HCT116 (cell line): Measurements from ENCODE around the gene GRB10. TPM values are rescaled to one million over a fixed set of nuclear protein-coding genes. Genes with fewer than 3 reads are reported as not detected.

Source experiments
- ATAC-seq: fragments of 200-7000 bp; cut with Tn5 transposase; 2 replicates; pipeline ENCODE4 v1.9.1; 2020; ENCODE audit warnings: mild to moderate bottlenecking, moderate library complexity
- BruUV-seq: library from RNA; stranded (reverse); fragments of 400-500 nt; replicated peaks from 2 replicates; lab custom pipeline; 2021; lab: Mats Ljungman, UMichigan
- CTCF ChIA-PET: fragments of 300-600 bp; sonication (Branson Sonifier 250); formaldehyde crosslinking; loops from one replicate; lab custom pipeline; 2021; ENCODE audit warnings: antibody characterized with exemption; lab: Charles Lee
- POLR2A ChIA-PET: fragments of 300-600, 350-600 bp; sonication (Branson Sonifier 250); formaldehyde crosslinking; loops from one replicate; lab custom pipeline; 2021; ENCODE audit warnings: antibody characterized with exemption; lab: Charles Lee
- RAD21 ChIA-PET, 2 experiments: fragments of 300-600 bp; sonication (Branson Sonifier 250); formaldehyde crosslinking; loops; one replicate each; lab custom pipeline; 2023; ENCODE audit warnings: low total read pairs in 2 of 2; ENCODE audit not compliant: uncharacterized antibody in 2 of 2, unreplicated experiment in 2 of 2, low non-redundant PET in 1 of 2; lab: Charles Lee
- DNase-seq: peaks from one replicate; pipeline ENCODE4 v3.0.0-alpha.2; 2010; ENCODE audit warnings: low read depth, low spot score
- H2AFZ ChIP-seq: fragments of 200-600 bp; shearing (Covaris generic), sonication (generic); 2 replicates; pipeline ENCODE4 v1.6.1; 2017; ENCODE audit warnings: low read depth, mixed run types, mixed read lengths, antibody characterized with exemption, low read length; ENCODE audit not compliant: poor library complexity, severe bottlenecking
- H3K27ac ChIP-seq: 2 replicates; pipeline ENCODE4 v1.5.1; 2012; ENCODE audit warnings: low read depth, low read length
- H3K27me3 ChIP-seq: fragments of 200-600 bp; sonication (generic); 2 replicates; pipeline ENCODE4 v1.6.1; 2016; ENCODE audit warnings: mixed run types, low read length, mixed read lengths; ENCODE audit not compliant: insufficient read depth
- H3K36me3 ChIP-seq, 2 experiments: fragments of 200-500 bp in 1 of 2; fragments of 200-600 bp in 1 of 2; sonication (Bioruptor generic) in 1 of 2; sonication (generic) in 1 of 2; 2 replicates each; pipeline versions ENCODE4 v1.5.1 to v1.6.1; 2014 to 2016; ENCODE audit warnings: low read length in 2 of 2, inconsistent platforms in 1 of 2, mixed read lengths in 1 of 2, mixed run types in 1 of 2; ENCODE audit not compliant: insufficient read depth in 2 of 2, control insufficient read depth in 1 of 2
- H3K4me1 ChIP-seq, 2 experiments: fragments of 200-600 bp in 1 of 2; sonication (generic) in 1 of 2; 2 replicates each; pipeline versions ENCODE4 v1.5.1 to v1.6.1; 2012 to 2017; ENCODE audit warnings: low read length in 2 of 2, inconsistent platforms in 1 of 2, mild to moderate bottlenecking in 1 of 2, mixed read lengths in 1 of 2, mixed run types in 1 of 2, moderate library complexity in 1 of 2; ENCODE audit not compliant: insufficient read depth in 2 of 2, control insufficient read depth in 1 of 2
- H3K4me2 ChIP-seq: fragments of 200-600 bp; sonication (generic); 2 replicates; pipeline ENCODE4 v1.6.1; 2017; ENCODE audit warnings: mixed run types, low read length, mixed read lengths
- H3K4me3 ChIP-seq, 2 experiments: fragments of 200-600 bp in 1 of 2; sonication (generic) in 1 of 2; replicated peaks in 1 of 2; 2 replicates each; pipeline ENCODE4 v1.5.1; 2011 to 2016; ENCODE audit warnings: low read length in 2 of 2, control low read depth in 1 of 2, low read depth in 1 of 2, mild to moderate bottlenecking in 1 of 2, mixed read lengths in 1 of 2, mixed run types in 1 of 2
- H3K79me2 ChIP-seq: fragments of 200-600 bp; sonication (generic); 2 replicates; pipeline ENCODE4 v1.6.1; 2017; ENCODE audit warnings: mild to moderate bottlenecking, mixed run types, low read length, moderate library complexity, mixed read lengths; ENCODE audit not compliant: insufficient read depth
- H3K9ac ChIP-seq: fragments of 200-600 bp; sonication (generic); 2 replicates; pipeline ENCODE4 v1.6.1; 2016; ENCODE audit warnings: low read length, mixed read lengths
- H3K9me2 ChIP-seq: fragments of 200-600 bp; sonication (generic), shearing (Covaris generic); 2 replicates; pipeline ENCODE4 v1.6.1; 2017; ENCODE audit warnings: mixed run types, mild to moderate bottlenecking, moderate library complexity; ENCODE audit not compliant: insufficient read depth
- H3K9me3 ChIP-seq, 2 experiments: fragments of 200-500 bp in 1 of 2; fragments of 200-600 bp in 1 of 2; sonication (Bioruptor generic) in 1 of 2; sonication (generic) in 1 of 2; 2 replicates each; pipeline ENCODE4 v1.6.1; 2014 to 2017; ENCODE audit warnings: low read length in 2 of 2, mixed read lengths in 2 of 2, inconsistent platforms in 1 of 2, low read depth in 1 of 2, mild to moderate bottlenecking in 1 of 2, mixed run types in 1 of 2, moderate library complexity in 1 of 2; ENCODE audit not compliant: control insufficient read depth in 1 of 2, insufficient read depth in 1 of 2
- H4K20me1 ChIP-seq: fragments of 200-600 bp; sonication (generic), shearing (Covaris generic); 2 replicates; pipeline ENCODE4 v1.6.1; 2017; ENCODE audit warnings: mixed run types, mild to moderate bottlenecking, moderate library complexity; ENCODE audit not compliant: insufficient read depth
- ATF3 ChIP-seq: IDR thresholded peaks from 2 replicates; pipeline ENCODE4 v1.6.1; 2012
- CBX3 ChIP-seq: IDR thresholded peaks from 2 replicates; pipeline ENCODE4 v1.6.1; 2012; ENCODE audit warnings: low read depth
- CEBPB ChIP-seq: IDR thresholded peaks from 2 replicates; pipeline ENCODE4 v1.6.1; 2012; ENCODE audit warnings: low read depth
- EGR1 ChIP-seq: IDR thresholded peaks from 2 replicates; pipeline ENCODE4 v1.6.1; 2012; ENCODE audit warnings: low read depth
- ELF1 ChIP-seq: IDR thresholded peaks from 2 replicates; pipeline ENCODE4 v1.6.1; 2012; ENCODE audit warnings: low read depth, borderline replicate concordance
- EZH2 ChIP-seq: fragments of 200-600 bp; sonication (generic); IDR thresholded peaks from 2 replicates; pipeline ENCODE4 v1.6.1; 2017; ENCODE audit warnings: antibody characterized with exemption, mixed run types
- FOSL1 ChIP-seq: IDR thresholded peaks from 2 replicates; pipeline ENCODE4 v1.6.1; 2012; ENCODE audit warnings: low read depth
- JUND ChIP-seq: IDR thresholded peaks from 2 replicates; pipeline ENCODE4 v1.6.1; 2012
- POLR2A ChIP-seq: IDR thresholded peaks from 2 replicates; pipeline ENCODE4 v1.7.0; 2011; ENCODE audit warnings: borderline replicate concordance; ENCODE audit not compliant: insufficient read depth, insufficient read length; ENCODE audit errors: extremely low read depth
- POLR2AphosphoS5 ChIP-seq: IDR thresholded peaks from 2 replicates; pipeline ENCODE4 v1.6.1; 2011; ENCODE audit warnings: mild to moderate bottlenecking, low read depth, low read length, moderate library complexity
- REST ChIP-seq: IDR thresholded peaks from 2 replicates; pipeline ENCODE4 v1.6.1; 2012; ENCODE audit warnings: low read depth
- SIN3A ChIP-seq: IDR thresholded peaks from 2 replicates; pipeline ENCODE4 v1.6.1; 2012; ENCODE audit warnings: low read depth
- SP1 ChIP-seq: IDR thresholded peaks from 2 replicates; pipeline ENCODE4 v1.6.1; 2012; ENCODE audit warnings: low read depth
- TCF7L2 ChIP-seq: IDR thresholded peaks from 2 replicates; pipeline ENCODE4 v1.7.0; 2011; ENCODE audit warnings: borderline replicate concordance, inconsistent platforms; ENCODE audit not compliant: insufficient read depth, insufficient read length; ENCODE audit errors: extremely low read depth
- ZFX ChIP-seq: fragments of 450-650 bp; IDR thresholded peaks from 2 replicates; pipeline ENCODE4 v1.6.1; 2017
- ZNF274 ChIP-seq: fragments of 200-500 bp; sonication (Bioruptor generic); IDR thresholded peaks from 2 replicates; pipeline ENCODE4 v1.6.1; 2014; ENCODE audit warnings: mild to moderate bottlenecking, low read depth, low read length, inconsistent platforms
- intact Hi-C: fragments of 100-400 bp; cut with micrococcal nuclease; formaldehyde crosslinking; loops from 2 replicates; pipeline ENCODE4 v1.10.0; 2022
- total RNA-seq: library from RNA; stranded (reverse); gene quantifications from one replicate; pipeline ENCODE4 v1.2.1, GENCODE V29; 2021; ENCODE audit not compliant: unreplicated experiment
- TF ChIP-seq, protein P1 (sequence below): IDR thresholded peaks from 2 replicates; pipeline ENCODE4 v1.6.1; 2011; ENCODE audit warnings: mild to moderate bottlenecking, low read length, moderate library complexity; ENCODE audit not compliant: insufficient replicate concordance; ENCODE audit errors: extremely low read depth

Gene GRB10
- total RNA-seq, 1 experiment from 2014 or later: 37.3 TPM

DNA sequence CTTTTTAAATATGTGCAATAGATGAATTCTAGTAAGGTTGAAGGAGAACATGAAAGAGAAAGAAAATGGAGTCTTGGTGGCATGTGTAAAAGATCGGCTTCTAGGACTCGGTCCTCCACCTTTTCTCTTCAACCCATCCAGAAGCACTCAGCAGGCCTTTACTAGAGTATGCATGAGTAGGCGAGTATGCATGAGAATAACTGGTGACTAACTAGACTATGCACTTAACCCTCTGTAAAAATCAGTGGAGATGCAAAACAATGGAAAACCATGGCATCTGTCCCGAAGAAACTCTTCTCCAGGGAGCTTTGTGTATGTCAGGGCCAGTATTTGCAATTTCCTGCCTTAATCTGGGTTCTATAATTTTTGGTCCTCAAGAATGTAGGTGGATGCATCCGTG lies 40.0 kb upstream of the GRB10 start:
- Histone ChIP-seq H3K27ac (no peak overlapping the region), H4K20me1 (no peaks in the 10 kb centered on the region), H3K4me3 (no peak overlapping the region), H3K9me3 (no peaks in the 10 kb centered on the region), H3K27me3 (no peaks in the 10 kb centered on the region), H3K4me2 (no peak overlapping the region), H3K4me1 (peaks cover 9 to 18% of the 10 kb centered on the region in 2 experiments), H3K9ac (no peak overlapping the region), H2AFZ (no peak overlapping the region), H3K9me2 (no peaks in the 10 kb centered on the region), H3K79me2 (no peaks in the 10 kb centered on the region), H3K36me3 (no peaks in the 10 kb centered on the region)
- CTCF ChIA-PET: no interaction called here
- DNase-seq (no peak), ATAC-seq (no peak)
- intact Hi-C loops: no loop called here
- POLR2A ChIA-PET: no interaction called here
- no TSS peak for BruUV-seq
- TF ChIP-seq ELF1 (no peak), POLR2A (no peak)
- RAD21 ChIA-PET: no interaction called here

- H3K4me2 ChIP-seq: no peak overlapping the region
- intact Hi-C loops: no loop called here
These were observed 39.4 kb upstream of the GRB10 start for GRCh38 chr7:50822110-50822509.

More at GRCh38 chr7:50822110-50822509, 39.4 kb upstream of the GRB10 start:
- TF ChIP-seq ZFX (no peak), SIN3A (no peak), CBX3 (no peak), REST (no peak), ATF3 (no peak), TCF7L2 (no peak), JUND (no peak), EGR1 (no peak), ZNF274 (no peak), CEBPB (no peak), POLR2AphosphoS5 (no peak), EZH2 (no peak), SP1 (no peak), FOSL1 (no peak)
- TF ChIP-seq, protein P1, sequence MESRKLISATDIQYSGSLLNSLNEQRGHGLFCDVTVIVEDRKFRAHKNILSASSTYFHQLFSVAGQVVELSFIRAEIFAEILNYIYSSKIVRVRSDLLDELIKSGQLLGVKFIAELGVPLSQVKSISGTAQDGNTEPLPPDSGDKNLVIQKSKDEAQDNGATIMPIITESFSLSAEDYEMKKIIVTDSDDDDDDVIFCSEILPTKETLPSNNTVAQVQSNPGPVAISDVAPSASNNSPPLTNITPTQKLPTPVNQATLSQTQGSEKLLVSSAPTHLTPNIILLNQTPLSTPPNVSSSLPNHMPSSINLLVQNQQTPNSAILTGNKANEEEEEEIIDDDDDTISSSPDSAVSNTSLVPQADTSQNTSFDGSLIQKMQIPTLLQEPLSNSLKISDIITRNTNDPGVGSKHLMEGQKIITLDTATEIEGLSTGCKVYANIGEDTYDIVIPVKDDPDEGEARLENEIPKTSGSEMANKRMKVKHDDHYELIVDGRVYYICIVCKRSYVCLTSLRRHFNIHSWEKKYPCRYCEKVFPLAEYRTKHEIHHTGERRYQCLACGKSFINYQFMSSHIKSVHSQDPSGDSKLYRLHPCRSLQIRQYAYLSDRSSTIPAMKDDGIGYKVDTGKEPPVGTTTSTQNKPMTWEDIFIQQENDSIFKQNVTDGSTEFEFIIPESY: no peak
- Histone ChIP-seq H4K20me1 (no peaks in the 10 kb centered on the region), H3K9me2 (no peaks in the 10 kb centered on the region), H3K79me2 (no peaks in the 10 kb centered on the region), H2AFZ (no peak overlapping the region), H3K9me3 (no peaks in the 10 kb centered on the region), H3K4me1 (peaks cover 5 to 12% of the 10 kb centered on the region in 2 experiments), H3K27me3 (no peaks in the 10 kb centered on the region), H3K9ac (no peak overlapping the region), H3K4me3 (no peak overlapping the region), H3K36me3 (no peaks in the 10 kb centered on the region), H3K27ac (no peak overlapping the region)
- CTCF ChIA-PET: no interaction called here
- no TSS peak for BruUV-seq
- DNase-seq (no peak), ATAC-seq (no peak)
- RAD21 ChIA-PET: no interaction called here
- POLR2A ChIA-PET: no interaction called here
